Gastrocnemius medialis (tissue), 4 donors: ENCODE results near the gene EPS8L1.

Source experiments
- POLR2A ChIP-seq, 2 donors: fragments of 450-650 bp; IDR thresholded peaks; one replicate each; pipeline ENCODE4 v1.6.1; 2017; ENCODE audit warnings: antibody characterized with exemption in 2 of 2, mild to moderate bottlenecking in 2 of 2, moderate library complexity in 2 of 2
- TF ChIP-seq, protein P1 (sequence below), 5 experiments: fragments of 450-650 bp in 3 of 5; fragments of 200-600 bp in 2 of 5; sonication (generic) in 2 of 5; IDR thresholded peaks in 4 of 5; conservative IDR thresholded peaks in 1 of 5; 1 replicate in 4 of 5; 2 replicates in 1 of 5; pipeline ENCODE4 v1.5.1; 2016 to 2019; ENCODE audit warnings: antibody characterized with exemption in 5 of 5, mild to moderate bottlenecking in 3 of 5, moderate library complexity in 3 of 5

DNA sequence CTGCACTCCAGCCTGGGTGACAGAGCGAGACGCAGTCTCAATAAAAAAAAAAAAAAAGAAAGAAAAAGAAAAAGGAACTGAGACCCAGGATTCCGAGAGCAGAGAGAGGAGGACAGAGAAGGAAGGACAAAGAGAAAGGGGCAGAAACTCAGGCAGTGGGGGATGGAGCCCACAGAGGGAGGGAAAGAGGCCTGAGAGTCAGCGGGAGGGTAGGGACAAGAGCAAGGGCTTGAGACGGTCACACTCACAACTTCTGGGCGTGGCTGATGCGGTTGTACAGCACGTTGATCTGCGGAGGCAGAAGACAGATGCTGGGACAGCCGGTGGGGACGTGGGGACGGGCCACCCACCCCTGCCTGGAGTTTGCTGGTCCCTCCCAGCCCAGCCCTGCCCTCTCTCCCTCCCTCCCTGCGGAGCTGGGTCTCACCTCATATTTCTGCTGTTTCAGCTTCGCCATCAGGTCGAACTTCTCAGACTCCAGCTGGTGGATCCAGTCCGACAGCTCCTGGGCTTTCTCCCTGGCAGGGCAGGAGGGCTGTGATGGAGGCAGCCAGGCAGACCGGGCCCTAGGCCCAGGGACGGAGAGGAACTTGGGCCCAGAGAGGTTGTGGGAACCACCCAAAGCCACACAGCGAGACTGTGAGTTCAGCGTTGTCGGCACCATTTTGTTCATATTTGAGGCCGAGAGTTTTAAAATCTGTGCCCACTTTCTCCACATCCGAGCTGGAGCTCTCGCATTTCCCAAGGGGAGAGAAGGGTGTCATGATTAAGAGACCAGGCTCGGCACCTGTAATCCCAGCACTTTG lies 58.2 kb downstream of the EPS8L1 start:
- no peak for TF ChIP-seq POLR2A (IDR thresholded peaks at IDR 0.05)
- TF ChIP-seq, protein P1, sequence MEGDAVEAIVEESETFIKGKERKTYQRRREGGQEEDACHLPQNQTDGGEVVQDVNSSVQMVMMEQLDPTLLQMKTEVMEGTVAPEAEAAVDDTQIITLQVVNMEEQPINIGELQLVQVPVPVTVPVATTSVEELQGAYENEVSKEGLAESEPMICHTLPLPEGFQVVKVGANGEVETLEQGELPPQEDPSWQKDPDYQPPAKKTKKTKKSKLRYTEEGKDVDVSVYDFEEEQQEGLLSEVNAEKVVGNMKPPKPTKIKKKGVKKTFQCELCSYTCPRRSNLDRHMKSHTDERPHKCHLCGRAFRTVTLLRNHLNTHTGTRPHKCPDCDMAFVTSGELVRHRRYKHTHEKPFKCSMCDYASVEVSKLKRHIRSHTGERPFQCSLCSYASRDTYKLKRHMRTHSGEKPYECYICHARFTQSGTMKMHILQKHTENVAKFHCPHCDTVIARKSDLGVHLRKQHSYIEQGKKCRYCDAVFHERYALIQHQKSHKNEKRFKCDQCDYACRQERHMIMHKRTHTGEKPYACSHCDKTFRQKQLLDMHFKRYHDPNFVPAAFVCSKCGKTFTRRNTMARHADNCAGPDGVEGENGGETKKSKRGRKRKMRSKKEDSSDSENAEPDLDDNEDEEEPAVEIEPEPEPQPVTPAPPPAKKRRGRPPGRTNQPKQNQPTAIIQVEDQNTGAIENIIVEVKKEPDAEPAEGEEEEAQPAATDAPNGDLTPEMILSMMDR (IDR thresholded peaks at IDR 0.05 in 4 of 5, conservative IDR thresholded peaks at IDR 0.05 in 1 of 5): no peak
